ENCODE data around the gene CNTNAP2. TPM values are rescaled to one million over a fixed set of nuclear protein-coding genes. Genes with fewer than 3 reads are reported as not detected.

Gene CNTNAP2
- total RNA-seq, 1 donor from 2014 or later = 2.2 TPM

DNA sequence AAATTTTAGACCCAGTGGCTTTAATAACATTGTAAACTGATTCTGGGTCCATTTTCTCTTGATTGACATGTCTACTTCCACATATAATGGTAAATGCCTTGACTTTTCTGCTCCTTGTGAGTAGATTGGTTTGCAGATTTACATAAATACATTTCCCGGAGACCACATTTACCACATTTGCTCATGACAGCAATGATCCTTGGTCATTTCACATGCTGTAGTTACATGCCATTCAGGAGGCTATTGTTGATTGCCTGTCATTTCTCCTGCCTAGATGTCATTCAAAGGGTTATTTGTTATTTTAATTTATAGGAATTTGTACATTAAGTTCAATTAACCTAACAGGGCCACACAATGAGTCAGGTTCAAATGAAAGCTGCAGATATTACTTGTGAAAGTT lies 280.5 kb downstream of the CNTNAP2 start:
- no peak overlapping the region for H3K4me3 ChIP-seq
- no peaks in the 10 kb centered on the region for H3K27me3 ChIP-seq
- DNase-seq (ENCODE audit: extremely low spot score in 2 of 2) = no peak
- no peaks in the 10 kb centered on the region for H3K36me3 ChIP-seq
- no peak overlapping the region for H3K27ac ChIP-seq
- TF ChIP-seq POLR2AphosphoS5 (IDR thresholded peaks at IDR 0.05; ENCODE audit: insufficient read depth in 1 of 2, low read depth in 1 of 2) = no peak
- TF ChIP-seq POLR2A (IDR thresholded peaks at IDR 0.05) = no peak
- TF ChIP-seq, protein P1, sequence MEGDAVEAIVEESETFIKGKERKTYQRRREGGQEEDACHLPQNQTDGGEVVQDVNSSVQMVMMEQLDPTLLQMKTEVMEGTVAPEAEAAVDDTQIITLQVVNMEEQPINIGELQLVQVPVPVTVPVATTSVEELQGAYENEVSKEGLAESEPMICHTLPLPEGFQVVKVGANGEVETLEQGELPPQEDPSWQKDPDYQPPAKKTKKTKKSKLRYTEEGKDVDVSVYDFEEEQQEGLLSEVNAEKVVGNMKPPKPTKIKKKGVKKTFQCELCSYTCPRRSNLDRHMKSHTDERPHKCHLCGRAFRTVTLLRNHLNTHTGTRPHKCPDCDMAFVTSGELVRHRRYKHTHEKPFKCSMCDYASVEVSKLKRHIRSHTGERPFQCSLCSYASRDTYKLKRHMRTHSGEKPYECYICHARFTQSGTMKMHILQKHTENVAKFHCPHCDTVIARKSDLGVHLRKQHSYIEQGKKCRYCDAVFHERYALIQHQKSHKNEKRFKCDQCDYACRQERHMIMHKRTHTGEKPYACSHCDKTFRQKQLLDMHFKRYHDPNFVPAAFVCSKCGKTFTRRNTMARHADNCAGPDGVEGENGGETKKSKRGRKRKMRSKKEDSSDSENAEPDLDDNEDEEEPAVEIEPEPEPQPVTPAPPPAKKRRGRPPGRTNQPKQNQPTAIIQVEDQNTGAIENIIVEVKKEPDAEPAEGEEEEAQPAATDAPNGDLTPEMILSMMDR (IDR thresholded peaks at IDR 0.05) = no peak
- intact Hi-C loops (cut with DNase I) = no loop called here
- H3K9me3 ChIP-seq = no peaks in the 10 kb centered on the region
- H3K4me1 ChIP-seq = no peaks in the 10 kb centered on the region

DNA sequence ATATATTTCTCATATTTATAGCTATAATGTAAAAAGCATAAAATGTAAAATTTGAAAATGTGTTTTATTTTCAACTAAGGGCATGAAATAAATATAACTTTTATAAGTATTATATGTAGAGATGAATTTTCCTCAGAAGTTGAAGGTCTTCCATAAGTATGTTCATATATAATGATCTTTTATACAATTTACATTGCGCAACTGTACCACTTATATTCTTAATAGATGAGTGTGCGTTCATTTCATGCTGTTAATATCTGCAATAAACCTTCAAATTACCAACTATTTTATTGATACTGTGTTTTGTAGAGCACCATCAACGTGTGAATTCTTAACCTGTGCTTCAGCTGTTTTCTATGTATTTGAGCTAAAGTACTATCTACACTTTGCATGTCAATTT lies 285.3 kb downstream of the CNTNAP2 start:
- H3K27ac ChIP-seq = no peak overlapping the region
- no peaks in the 10 kb centered on the region for H3K36me3 ChIP-seq
- DNase-seq (ENCODE audit: extremely low spot score in 2 of 2) = no peak
- TF ChIP-seq POLR2AphosphoS5 (IDR thresholded peaks at IDR 0.05; ENCODE audit: insufficient read depth in 1 of 2, low read depth in 1 of 2) (no peak), POLR2A (IDR thresholded peaks at IDR 0.05) (no peak)
- TF ChIP-seq, protein P1 (IDR thresholded peaks at IDR 0.05) = no peak
- no peaks in the 10 kb centered on the region for H3K4me1 ChIP-seq
- no peak overlapping the region for H3K4me3 ChIP-seq
- intact Hi-C loops (cut with DNase I) = no loop called here
- no peaks in the 10 kb centered on the region for H3K9me3 ChIP-seq
- H3K27me3 ChIP-seq = no peaks in the 10 kb centered on the region

DNA sequence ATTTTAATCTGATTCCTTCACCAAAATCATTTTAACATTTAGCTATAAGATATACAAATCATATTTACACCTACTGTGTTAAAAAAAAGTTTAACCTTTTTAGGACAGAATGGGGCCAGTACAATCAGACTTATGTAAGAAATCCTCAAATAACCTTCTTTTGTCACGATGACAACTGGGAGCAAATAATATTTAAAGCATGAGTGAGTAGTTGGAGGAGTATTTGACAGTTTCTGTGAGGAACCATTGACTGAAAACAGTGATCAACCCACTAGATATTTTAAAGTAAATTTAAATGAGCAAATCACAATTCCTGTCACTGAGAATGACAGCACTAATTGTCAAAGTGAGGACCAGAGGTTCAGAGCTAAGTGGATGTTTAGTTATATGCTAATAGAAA lies 289.1 kb downstream of the CNTNAP2 start:
- TF ChIP-seq, protein P1 (IDR thresholded peaks at IDR 0.05) = no peak
- no peak for TF ChIP-seq POLR2A (IDR thresholded peaks at IDR 0.05)
- TF ChIP-seq POLR2AphosphoS5 (IDR thresholded peaks at IDR 0.05; ENCODE audit: insufficient read depth in 1 of 2, low read depth in 1 of 2) = no peak
- Histone ChIP-seq H3K27ac (no peak overlapping the region), H3K4me1 (no peaks in the 10 kb centered on the region), H3K9me3 (no peaks in the 10 kb centered on the region), H3K36me3 (no peaks in the 10 kb centered on the region), H3K27me3 (no peaks in the 10 kb centered on the region), H3K4me3 (no peak overlapping the region)
- DNase-seq (ENCODE audit: extremely low spot score in 2 of 2) = no peak
- intact Hi-C loops (cut with DNase I) = no loop called here

- H3K9me3 ChIP-seq = no peaks in the 10 kb centered on the region
- intact Hi-C loops (cut with DNase I) = no loop called here
- H3K27me3 ChIP-seq = no peaks in the 10 kb centered on the region
- H3K4me1 ChIP-seq = no peaks in the 10 kb centered on the region
- TF ChIP-seq, protein P1 (IDR thresholded peaks at IDR 0.05) = no peak
- TF ChIP-seq POLR2AphosphoS5 (IDR thresholded peaks at IDR 0.05; ENCODE audit: insufficient read depth in 1 of 2, low read depth in 1 of 2) = no peak
- TF ChIP-seq POLR2A (IDR thresholded peaks at IDR 0.05) = no peak
- no peak overlapping the region for H3K4me3 ChIP-seq
- H3K27ac ChIP-seq = no peak overlapping the region
- no peak for DNase-seq (ENCODE audit: extremely low spot score in 2 of 2)
- no peaks in the 10 kb centered on the region for H3K36me3 ChIP-seq
These were observed 295.4 kb downstream of the CNTNAP2 start for GRCh38 chr7:146411975-146412374.

DNA sequence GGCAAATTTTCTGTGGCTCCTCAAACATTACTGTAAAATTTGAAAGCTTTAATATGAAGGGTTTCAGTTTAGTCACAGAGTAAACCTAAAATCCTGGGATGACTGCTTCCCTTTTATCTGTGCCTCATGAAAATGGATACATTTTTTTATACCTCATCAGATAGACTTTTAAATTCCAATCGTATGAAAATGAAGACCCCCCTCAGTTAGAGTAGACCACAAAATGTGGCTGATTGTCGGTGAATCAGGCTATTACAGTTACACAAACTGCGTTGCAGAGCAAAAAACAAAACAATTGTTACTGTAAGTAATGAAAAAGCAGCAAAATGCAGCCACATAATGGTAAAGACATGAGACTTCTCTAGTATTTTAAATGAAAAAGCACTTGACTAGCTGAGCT lies 296.2 kb downstream of the CNTNAP2 start:
- Histone ChIP-seq H3K27me3 (no peaks in the 10 kb centered on the region), H3K36me3 (no peaks in the 10 kb centered on the region), H3K9me3 (no peaks in the 10 kb centered on the region), H3K4me1 (no peaks in the 10 kb centered on the region), H3K27ac (no peak overlapping the region), H3K4me3 (no peak overlapping the region)
- TF ChIP-seq POLR2AphosphoS5 (IDR thresholded peaks at IDR 0.05; ENCODE audit: insufficient read depth in 1 of 2, low read depth in 1 of 2) (no peak), POLR2A (IDR thresholded peaks at IDR 0.05) (no peak)
- TF ChIP-seq, protein P1 (IDR thresholded peaks at IDR 0.05) = no peak
- DNase-seq (ENCODE audit: extremely low spot score in 2 of 2) = no peak
- intact Hi-C loops (cut with DNase I) = no loop called here
